Transverse colon (tissue), 4 donors: ENCODE data around the gene TMEM63B. TPM values are rescaled to one million over a fixed set of nuclear protein-coding genes. Genes with fewer than 3 reads are reported as not detected.
A peak's percentile ranks its signal among the peaks of the same experiment; 100 is the strongest.

ENCODE experiments used
- DNase-seq: peaks from one replicate; pipeline ENCODE4 v3.0.0-alpha.2; 2019
- H3K27ac ChIP-seq, 4 donors: fragments of 200-600 bp; sonication (generic); 2 replicates each; pipeline ENCODE4 v1.5.1; 2016 to 2018; ENCODE audit warnings: inconsistent platforms in 4 of 4
- H3K27me3 ChIP-seq: fragments of 200-600 bp; sonication (generic); 2 replicates; pipeline ENCODE4 v1.5.1; 2017; ENCODE audit warnings: inconsistent platforms
- H3K36me3 ChIP-seq, 4 donors: fragments of 200-600 bp; sonication (generic); 2 replicates each; pipeline ENCODE4 v1.5.1; 2017 to 2019; ENCODE audit warnings: inconsistent platforms in 4 of 4
- H3K4me1 ChIP-seq, 4 donors: fragments of 200-600 bp; sonication (generic); 2 replicates each; pipeline ENCODE4 v1.5.1; 2017 to 2020; ENCODE audit warnings: inconsistent platforms in 4 of 4
- H3K4me3 ChIP-seq, 4 donors: fragments of 200-600 bp; sonication (generic); 1 replicate in 1 of 4; 2 replicates in 3 of 4; pipeline versions ENCODE4 v1.5.1 to v1.6.1; 2017 to 2019; ENCODE audit warnings: inconsistent platforms in 4 of 4
- H3K9me3 ChIP-seq, 2 donors: fragments of 200-600 bp; sonication (generic); 2 replicates each; pipeline ENCODE4 v1.5.1; 2017 to 2019; ENCODE audit warnings: inconsistent platforms in 2 of 2
- CTCF ChIP-seq, 5 experiments: fragments of 200-600 bp in 3 of 5; fragments of 450-650 bp in 2 of 5; sonication (generic) in 3 of 5; IDR thresholded peaks; 1 replicate in 2 of 5; 2 replicates in 3 of 5; pipeline ENCODE4 v1.5.1; 2016 to 2017; ENCODE audit warnings: antibody characterized with exemption in 5 of 5, inconsistent platforms in 3 of 5, mild to moderate bottlenecking in 2 of 5, moderate library complexity in 1 of 5
- EP300 ChIP-seq: sonication (generic); formaldehyde crosslinking; IDR thresholded peaks from one replicate; pipeline ENCODE4 v1.6.1; 2017; ENCODE audit warnings: antibody characterized with exemption, low read depth
- POLR2A ChIP-seq: fragments of 450-650 bp; IDR thresholded peaks from one replicate; pipeline ENCODE4 v1.6.1; 2016; ENCODE audit warnings: antibody characterized with exemption, mild to moderate bottlenecking, moderate library complexity
- POLR2AphosphoS5 ChIP-seq, 3 donors: sonication (generic); formaldehyde crosslinking; IDR thresholded peaks; one replicate each; pipeline ENCODE4 v1.6.1; 2016; ENCODE audit warnings: antibody characterized with exemption in 3 of 3
- WGBS, 2 donors: methylation state at CpG; one replicate each; pipeline ENCODE4 v1.1.5; 2018; ENCODE audit warnings: low coverage in 1 of 2; 5-methylcytosine and 5-hydroxymethylcytosine counted together
- in situ Hi-C, 4 donors: fragments of 200-750 bp; cut with MboI; loops; one replicate each; pipeline versions ENCODE4 v1.15.0 to v1.15.1; 2017; ENCODE audit warnings: low sequenced_read_pairs in 3 of 4, low pct_ligation_motif_present in 1 of 4, low pct_unique_long_range_greater_than_20kb in 1 of 4
- intact Hi-C: fragments of 100-400 bp; cut with DNase I; formaldehyde crosslinking; loops from one replicate; pipeline ENCODE4 v1.15.1; 2023; ENCODE audit warnings: low total_unique reads
- total RNA-seq, 4 donors: library from RNA; depleted of rRNA; stranded (reverse); fragments of >200 nt; gene quantifications; one replicate each; pipeline ENCODE4 v1.1.0, GENCODE V29; 2016

The TMEM63B gene
- total RNA-seq, 4 donors from 2014 or later = 35.0 to 258 (median 89.4) TPM

GRCh38 chr6:44120692-44121443, 6.5 kb upstream of the TMEM63B start:
- WGBS, 2 donors = 83 to 92% methylated on average over 2 to 4 of the region's 4 CpGs

GRCh38 chr6:44122801-44123200, 4.6 kb upstream of the TMEM63B start:
- WGBS, 2 donors = 10 to 17% methylated on average over 1 of the region's 1 CpG
- in situ Hi-C loops = no loop called here
- Histone ChIP-seq H3K4me3 (no peak overlapping the region), H3K36me3 (no peaks in the 10 kb centered on the region), H3K27me3 (no peaks in the 10 kb centered on the region), H3K4me1 (peaks cover 35 to 82% (median 65%) of the 10 kb centered on the region in 4 donors), H3K27ac (peak overlapping the region; percentile 50 to 92 (median 60)), H3K9me3 (no peaks in the 10 kb centered on the region)
- intact Hi-C loops = no loop called here
- TF ChIP-seq CTCF (IDR thresholded peaks at IDR 0.05) = no peak
- TF ChIP-seq POLR2AphosphoS5 (IDR thresholded peaks at IDR 0.05) = peak in 1 of 3 donors; percentile 19
- TF ChIP-seq EP300 = no peak
- TF ChIP-seq POLR2A = no peak
- no peak for DNase-seq

More at GRCh38 chr6:44120692-44121443, 6.5 kb upstream of the TMEM63B start:
- intact Hi-C loops (no loop called here), in situ Hi-C loops (no loop called here)
- Histone ChIP-seq H3K36me3 (no peaks in the 10 kb centered on the region), H3K4me1 (peaks cover 48 to 93% (median 78%) of the 10 kb centered on the region in 4 donors), H3K4me3 (no peak overlapping the region), H3K27me3 (no peaks in the 10 kb centered on the region), H3K9me3 (no peaks in the 10 kb centered on the region), H3K27ac (peak overlapping the region in 1 of 4 donors; percentile 57)
- DNase-seq = no peak
- no peak for TF ChIP-seq EP300
- TF ChIP-seq POLR2A = no peak
- no peak for TF ChIP-seq CTCF (IDR thresholded peaks at IDR 0.05)
- no peak for TF ChIP-seq POLR2AphosphoS5 (IDR thresholded peaks at IDR 0.05)

- WGBS, 2 donors = 76% methylated on average over 2 of the region's 2 CpGs; no CpG with 5 or more reads in 1 of the 2 donors
- TF ChIP-seq EP300 (no peak), CTCF (IDR thresholded peaks at IDR 0.05) (no peak), POLR2AphosphoS5 (IDR thresholded peaks at IDR 0.05) (no peak), POLR2A (no peak)
- Histone ChIP-seq H3K36me3 (no peaks in the 10 kb centered on the region), H3K4me3 (no peak overlapping the region), H3K4me1 (peaks cover 38 to 79% (median 67%) of the 10 kb centered on the region in 4 donors), H3K27me3 (no peaks in the 10 kb centered on the region), H3K9me3 (no peaks in the 10 kb centered on the region), H3K27ac (peak overlapping the region; percentile 50 to 92 (median 60))
- DNase-seq = no peak
- in situ Hi-C loops (no loop called here), intact Hi-C loops (no loop called here)
Observed at GRCh38 chr6:44123544-44123943, 3.8 kb upstream of the TMEM63B start.

- intact Hi-C loops = no loop called here
- Histone ChIP-seq H3K4me1 (peaks cover 37 to 63% (median 58%) of the 10 kb centered on the region in 4 donors), H3K9me3 (no peaks in the 10 kb centered on the region), H3K36me3 (no peaks in the 10 kb centered on the region), H3K27me3 (no peaks in the 10 kb centered on the region), H3K4me3 (peak overlapping the region; percentile 86 to 98 (median 94)), H3K27ac (peak overlapping the region; percentile 92 to 98 (median 95))
- in situ Hi-C loops = no loop called here
- TF ChIP-seq POLR2A (peak; percentile 55), EP300 (no peak), POLR2AphosphoS5 (IDR thresholded peaks at IDR 0.05) (peak in 2 of 3 donors; percentile 62 to 63), CTCF (IDR thresholded peaks at IDR 0.05) (no peak)
- WGBS, 2 donors = 2 to 3% methylated on average over 5 to 22 of the region's 31 CpGs
- DNase-seq = peak; percentile 60
Observed at GRCh38 chr6:44126320-44127149, 819 bp upstream of the TMEM63B start.
